OCI-M2 (cell line): ENCODE data around the gene GNAI3.
A peak's percentile ranks its signal among the peaks of the same experiment; 100 is the strongest.

Source experiments
- DNase-seq: peaks from one replicate; lab custom pipeline; 2025; ENCODE audit not compliant: unreplicated experiment; lab: John Stamatoyannopoulos, UW

GNAI3 gene

GRCh38 chr1:109543988-109544735 is 4.3 kb upstream of the GNAI3 start:
- DNase-seq, result no peak

- DNase-seq, result peak; percentile 48
Observed at GRCh38 chr1:109546311-109547109, 1.9 kb upstream of the GNAI3 start.

GRCh38 chr1:109547463-109548320 is 723 bp upstream of the GNAI3 start:
- no peak for DNase-seq

DNA sequence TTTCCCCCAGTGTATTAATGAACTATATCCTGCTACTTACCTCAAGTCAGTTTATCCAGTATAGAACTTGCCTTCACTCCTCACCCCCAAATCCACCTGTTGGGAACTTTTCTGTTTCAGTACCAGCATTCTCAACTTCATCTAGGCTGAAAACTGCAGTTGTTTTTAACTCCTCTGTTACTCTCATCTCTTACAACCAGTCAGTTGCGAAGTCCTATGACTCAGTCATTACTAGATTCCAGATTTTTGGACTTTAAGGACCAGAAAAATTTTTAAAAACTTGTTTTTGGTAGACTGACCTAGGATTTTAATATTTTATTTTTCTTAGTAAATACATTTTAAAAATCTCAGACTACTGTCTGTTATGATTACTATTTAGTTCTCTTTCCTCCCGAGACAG is 8.1 kb downstream of the GNAI3 start:
- DNase-seq, result no peak

GRCh38 chr1:109557520-109557919 is 9.1 kb downstream of the GNAI3 start:
- no peak for DNase-seq

- no peak for DNase-seq
Observed at GRCh38 chr1:109559995-109560394, 11.6 kb downstream of the GNAI3 start.

GRCh38 chr1:109564194-109564878 is 15.9 kb downstream of the GNAI3 start:
- no peak for DNase-seq

DNA sequence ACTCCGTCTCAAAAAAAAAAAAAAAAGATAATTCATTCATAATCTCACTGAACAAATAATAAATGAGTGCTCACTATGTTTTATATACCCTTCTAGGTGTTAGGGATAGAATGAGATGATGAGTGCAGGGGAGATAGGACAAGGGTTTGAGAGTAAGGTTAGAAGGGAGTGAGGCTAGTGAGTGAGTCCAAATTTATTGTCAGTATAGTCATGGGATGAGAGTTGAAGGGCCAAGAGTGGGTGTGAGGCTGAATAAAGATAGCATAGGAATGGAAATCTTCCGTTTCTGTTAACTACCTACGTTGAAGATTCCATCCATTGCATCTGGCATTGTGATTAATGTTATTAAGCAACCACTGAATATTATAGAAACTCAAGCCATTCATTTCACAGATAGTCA is 16.8 kb downstream of the GNAI3 start:
- no peak for DNase-seq

GRCh38 chr1:109566982-109567381 is 18.6 kb downstream of the GNAI3 start:
- DNase-seq, result no peak

GRCh38 chr1:109567877-109568672 is 19.7 kb downstream of the GNAI3 start:
- no peak for DNase-seq

- DNase-seq, result no peak
Observed at GRCh38 chr1:109569323-109569722, 20.9 kb downstream of the GNAI3 start.

GRCh38 chr1:109570414-109570813 is 22.0 kb downstream of the GNAI3 start:
- DNase-seq, result no peak

DNA sequence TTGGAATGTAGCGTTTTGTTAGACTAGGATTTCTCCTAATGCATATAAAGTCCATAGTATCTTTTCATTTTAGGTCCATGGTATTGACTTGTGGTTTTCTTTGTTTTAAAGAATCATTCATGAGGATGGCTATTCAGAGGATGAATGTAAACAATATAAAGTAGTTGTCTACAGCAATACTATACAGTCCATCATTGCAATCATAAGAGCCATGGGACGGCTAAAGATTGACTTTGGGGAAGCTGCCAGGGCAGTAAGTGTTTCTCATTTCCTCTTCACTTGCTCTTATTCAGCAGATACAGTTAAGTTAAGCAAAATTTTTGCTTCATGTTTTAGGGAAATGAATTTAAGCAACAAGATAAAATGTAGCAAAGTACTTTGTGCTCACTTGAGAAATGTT is 25.4 kb downstream of the GNAI3 start:
- DNase-seq, result no peak

GRCh38 chr1:109578947-109579443 is 30.6 kb downstream of the GNAI3 start:
- DNase-seq, result no peak

GRCh38 chr1:109579491-109579890 is 31.1 kb downstream of the GNAI3 start:
- no peak for DNase-seq

DNA sequence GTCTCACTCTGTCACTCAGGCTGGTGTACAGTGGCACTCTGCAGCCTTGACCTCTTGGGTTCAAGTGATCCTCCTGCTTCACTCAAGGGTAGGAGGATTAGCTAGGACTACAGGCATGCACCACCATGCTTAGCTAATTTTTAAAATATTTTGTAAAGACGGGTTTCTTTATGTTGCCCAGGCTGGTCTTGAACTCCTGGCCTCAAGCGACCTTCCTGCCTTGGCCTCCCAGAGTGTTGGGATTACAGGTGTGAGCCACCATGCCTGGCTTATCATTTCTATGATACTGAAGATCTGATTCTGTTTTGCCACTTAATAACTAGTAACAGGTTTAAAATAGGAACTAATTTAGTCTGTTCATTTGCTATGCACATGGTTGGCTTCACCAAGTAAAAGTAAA is 33.6 kb downstream of the GNAI3 start:
- DNase-seq, result no peak

GRCh38 chr1:109584766-109585165 is 36.4 kb downstream of the GNAI3 start:
- DNase-seq, result no peak

GRCh38 chr1:109586055-109586454 is 37.6 kb downstream of the GNAI3 start:
- DNase-seq, result no peak

DNA sequence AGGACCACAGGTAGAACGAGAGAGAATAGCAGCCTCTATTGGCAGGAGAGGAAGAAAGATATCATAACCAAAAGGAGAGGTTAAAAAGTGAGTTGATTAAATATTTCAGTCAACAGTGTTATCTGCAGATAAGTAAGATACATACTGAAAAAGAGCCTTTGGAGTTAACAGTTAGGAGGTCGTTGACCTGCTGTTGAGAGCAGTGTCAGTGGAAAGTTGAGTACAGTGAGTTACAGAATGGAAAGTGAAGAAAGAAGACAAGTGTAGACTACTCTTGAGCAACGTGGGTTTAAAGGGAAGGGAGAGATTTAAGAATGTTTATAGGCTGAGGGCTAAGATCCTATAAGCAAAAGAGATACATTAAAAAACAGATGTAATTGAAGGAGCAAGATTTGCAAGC is 40.8 kb downstream of the GNAI3 start:
- DNase-seq, result no peak

GRCh38 chr1:109589679-109590078 is 41.3 kb downstream of the GNAI3 start:
- no peak for DNase-seq
